Left cardiac atrium (tissue), 4 donors: ENCODE results near the gene UNC45A. TPM values are rescaled to one million over a fixed set of nuclear protein-coding genes. Genes with fewer than 3 reads are reported as not detected.

Experiments
- ATAC-seq, 2 donors: fragments of 200-7000 bp; cut with Tn5 transposase; one replicate each; pipeline ENCODE4 v1.9.1; 2020; ENCODE audit warnings: mild to moderate bottlenecking in 2 of 2, moderate library complexity in 2 of 2
- DNase-seq: peaks from one replicate; pipeline ENCODE4 v3.0.0-alpha.2; 2020
- intact Hi-C, 2 donors: fragments of 100-400 bp; cut with DNase I; formaldehyde crosslinking; loops; one replicate each; pipeline versions ENCODE4 v1.14.1 to v1.15.1; 2022 to 2023
- total RNA-seq, 2 donors: library from RNA; stranded (reverse); fragmentation: NEBNext Ultra II Directional; extraction: Animal tissue kit (Norgen Biotek cat#: 25700); gene quantifications; one replicate each; pipeline ENCODE4 v1.2.1, GENCODE V29; 2021
- donor health status: DM: no; HTN: yes; CAD: no.
- donor health status: DM: no; HTN: yes; CAD: no; lungs with severe emphysema.
- donor health status: DM: yes; HTN: yes; CAD: no.
- donor health status: Dilated cardiomyopathy.

UNC45A gene
- total RNA-seq, 2 donors from 2014 or later = 27.3 to 29.5 TPM

DNA sequence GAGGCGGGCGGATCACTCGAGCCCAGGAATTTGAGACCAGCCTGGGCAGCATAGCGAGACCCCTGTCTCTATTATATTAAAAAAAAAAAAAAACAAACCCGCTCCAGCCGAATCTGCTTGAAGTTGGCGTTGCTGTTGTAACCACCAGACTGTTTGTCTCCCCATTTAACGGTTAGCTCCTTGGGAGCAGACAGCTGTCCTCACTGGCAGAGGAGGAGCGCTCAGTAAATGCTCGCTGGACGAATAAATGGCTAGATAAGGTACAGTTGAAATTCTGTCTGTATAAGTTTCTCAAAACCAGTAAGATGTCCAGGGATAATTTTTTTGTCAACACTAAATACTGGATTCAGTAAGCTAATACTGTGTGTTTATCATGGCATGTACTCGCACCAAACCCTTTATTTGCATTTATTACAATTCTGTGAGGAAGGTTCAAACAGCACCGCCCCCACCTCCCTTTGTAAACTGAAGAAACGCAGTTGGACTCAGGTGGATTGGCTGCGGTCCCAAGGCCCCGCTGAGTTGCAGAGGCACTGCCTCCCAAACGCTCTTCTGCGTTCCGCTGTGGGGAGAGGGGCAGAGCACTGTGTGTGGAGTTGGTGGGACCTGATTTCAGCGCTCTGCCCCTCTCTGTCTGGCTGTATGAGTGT, 20.7 kb downstream of the UNC45A start:
- DNase-seq (no peak), ATAC-seq (no peak)
- intact Hi-C loops = loop anchor here (2.0 to 10.0 kb wide), 3 partner anchors 69 to 317 kb away; partner anchors contain the start of gene VPS33B (in 1 of the 2)

DNA sequence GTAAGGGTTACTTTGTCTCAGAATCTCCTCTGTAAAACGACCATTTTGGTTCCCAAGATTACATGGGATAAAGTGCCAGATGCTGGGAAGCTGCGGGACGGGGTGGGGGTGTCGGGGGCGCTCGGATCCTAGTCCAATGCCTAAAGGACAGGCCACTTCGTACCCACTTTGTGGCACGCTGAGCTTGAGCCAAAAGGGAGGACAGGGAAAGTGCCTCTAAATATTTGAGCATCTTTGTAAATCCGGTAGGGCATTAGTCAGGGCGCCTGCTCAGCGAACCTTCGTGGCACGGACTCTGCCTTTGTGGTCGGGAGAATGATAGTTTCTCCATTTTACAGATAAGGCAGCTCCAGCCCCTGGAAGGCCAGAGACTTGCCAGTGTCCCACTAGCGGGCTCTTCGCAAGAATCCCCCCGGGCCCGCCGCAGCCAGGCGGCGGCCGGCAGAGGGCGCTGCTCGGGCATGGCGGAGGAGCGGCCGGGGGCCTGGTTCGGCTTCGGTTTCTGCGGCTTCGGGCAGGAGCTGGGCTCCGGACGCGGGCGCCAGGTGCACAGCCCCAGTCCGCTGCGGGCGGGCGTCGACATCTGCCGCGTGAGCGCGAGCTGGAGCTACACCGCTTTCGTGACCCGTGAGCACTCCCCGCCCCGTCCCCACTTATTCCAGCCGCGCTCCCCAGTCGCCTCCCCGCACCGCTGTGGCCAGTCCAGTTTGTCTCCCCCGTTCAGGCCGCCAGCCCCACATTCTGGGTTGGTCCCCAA, 21.4 kb downstream of the UNC45A start:
- peak; percentile 39 to 43 for ATAC-seq
- DNase-seq = peak; percentile 79
- intact Hi-C loops = loop anchor here (2.0 to 10.0 kb wide), 3 partner anchors 68 to 316 kb away; partner anchors contain the start of gene VPS33B (in 1 of the 2)

DNA sequence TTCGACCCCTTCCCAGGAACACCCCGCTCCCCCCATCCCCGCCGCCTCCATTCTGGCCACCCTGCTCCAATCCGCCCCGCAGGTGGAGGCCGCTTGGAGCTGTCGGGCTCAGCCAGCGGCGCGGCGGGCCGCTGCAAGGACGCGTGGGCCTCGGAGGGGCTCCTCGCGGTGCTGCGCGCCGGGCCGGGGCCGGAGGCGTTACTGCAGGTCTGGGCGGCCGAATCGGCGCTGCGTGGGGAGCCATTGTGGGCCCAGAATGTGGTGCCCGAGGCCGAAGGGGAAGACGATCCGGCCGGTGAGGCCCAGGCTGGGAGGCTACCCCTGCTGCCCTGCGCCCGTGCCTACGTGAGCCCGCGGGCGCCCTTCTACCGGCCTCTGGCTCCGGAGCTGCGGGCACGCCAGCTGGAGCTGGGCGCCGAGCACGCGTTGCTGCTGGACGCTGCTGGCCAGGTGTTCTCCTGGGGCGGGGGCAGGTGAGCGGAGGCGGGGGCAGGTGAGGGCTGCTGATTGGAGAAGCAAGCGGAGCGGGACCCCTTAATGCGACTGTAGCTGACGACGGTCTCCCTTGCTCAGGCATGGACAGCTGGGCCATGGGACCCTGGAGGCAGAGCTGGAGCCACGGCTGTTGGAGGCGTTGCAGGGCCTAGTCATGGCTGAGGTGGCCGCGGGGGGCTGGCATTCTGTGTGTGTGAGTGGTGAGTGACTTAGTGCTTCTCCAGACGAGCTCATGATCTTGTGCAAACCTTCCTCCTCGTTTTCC, 22.1 kb downstream of the UNC45A start:
- peak; percentile 5 to 11 for ATAC-seq
- intact Hi-C loops = loop anchor here (2.0 to 10.0 kb wide), 3 partner anchors 68 to 315 kb away; partner anchors contain the start of gene VPS33B (in 1 of the 2)

DNA sequence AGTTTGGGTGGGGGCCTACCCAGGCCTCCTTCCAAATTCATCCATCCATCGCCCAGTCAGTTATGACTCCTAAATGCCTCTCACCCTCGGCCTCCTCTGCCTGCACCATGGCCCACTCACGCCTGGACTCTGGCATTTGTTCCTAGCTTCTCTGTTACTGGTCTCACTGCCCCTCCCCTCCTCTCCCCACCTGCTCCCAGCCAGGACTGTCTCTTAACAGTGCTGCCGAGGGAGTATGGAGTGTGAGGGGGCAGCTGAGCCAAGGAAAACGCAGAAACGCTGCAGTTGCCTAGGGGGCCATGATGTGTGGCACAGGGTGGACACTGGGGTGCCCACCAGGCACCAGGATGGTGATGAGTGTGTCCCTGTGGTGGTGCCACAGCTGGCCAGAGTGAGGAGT, 22.7 kb downstream of the UNC45A start:
- no peak for ATAC-seq
- DNase-seq = no peak
- intact Hi-C loops = loop anchor here (2.0 to 10.0 kb wide), 3 partner anchors 67 to 315 kb away; partner anchors contain the start of gene VPS33B (in 1 of the 2)

More for the DNA sequence above, 22.1 kb downstream of the UNC45A start:
- DNase-seq = no peak

DNA sequence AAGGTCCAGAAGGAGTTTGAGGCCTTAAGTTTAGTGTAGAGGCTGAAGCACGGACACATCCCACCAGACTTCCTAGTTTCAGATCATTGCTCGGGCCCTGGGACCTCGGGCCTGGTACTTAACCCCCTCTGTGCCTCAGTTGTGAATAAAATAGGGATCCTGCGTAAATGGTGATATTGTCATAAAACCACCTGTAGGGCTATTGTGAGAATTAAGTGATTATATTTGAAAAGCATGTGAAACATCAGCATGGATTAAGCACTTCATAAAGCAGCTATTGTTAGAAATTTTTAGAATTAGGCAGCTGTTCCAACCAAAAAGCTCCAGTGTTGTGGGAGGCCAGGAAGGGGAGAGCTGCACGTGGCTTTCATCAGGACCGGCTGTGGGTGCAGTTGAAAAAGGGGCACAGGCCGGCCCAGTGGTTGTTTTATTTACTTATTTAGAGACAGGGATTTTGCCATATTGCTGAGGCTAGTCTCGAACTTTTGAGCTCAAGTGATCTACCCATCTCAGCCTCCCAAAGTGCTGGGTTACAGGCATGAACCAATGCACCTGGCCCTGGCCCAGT, 24.0 kb downstream of the UNC45A start:
- ATAC-seq (no peak), DNase-seq (no peak)
- intact Hi-C loops = loop anchor here (5.0 to 10.0 kb wide), 2 partner anchors 66 to 313 kb away; partner anchors contain the start of gene VPS33B (in 1 of the 2)

DNA sequence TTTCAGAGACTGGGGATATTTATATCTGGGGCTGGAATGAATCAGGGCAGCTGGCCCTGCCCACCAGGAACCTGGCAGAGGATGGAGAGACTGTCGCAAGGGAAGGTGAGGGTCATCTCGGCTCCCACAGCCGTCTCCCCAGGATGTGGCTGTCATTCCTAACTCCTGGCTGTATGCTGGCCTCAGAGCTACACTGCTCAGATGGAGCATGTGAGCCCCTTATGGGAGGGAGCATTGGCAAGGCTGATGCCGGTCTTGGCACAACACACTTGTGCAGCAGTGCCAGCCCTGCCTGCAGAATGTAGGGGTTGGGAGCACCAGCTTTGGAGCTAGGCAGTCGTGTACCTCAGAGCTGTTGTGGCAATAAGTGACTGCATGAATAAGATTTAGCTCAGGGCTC, 24.8 kb downstream of the UNC45A start:
- ATAC-seq = peak; percentile 46 to 70
- intact Hi-C loops = loop anchor here (5.0 to 10.0 kb wide), 2 partner anchors 65 to 312 kb away; partner anchors contain the start of gene VPS33B (in 1 of the 2)
- DNase-seq = peak; percentile 66

DNA sequence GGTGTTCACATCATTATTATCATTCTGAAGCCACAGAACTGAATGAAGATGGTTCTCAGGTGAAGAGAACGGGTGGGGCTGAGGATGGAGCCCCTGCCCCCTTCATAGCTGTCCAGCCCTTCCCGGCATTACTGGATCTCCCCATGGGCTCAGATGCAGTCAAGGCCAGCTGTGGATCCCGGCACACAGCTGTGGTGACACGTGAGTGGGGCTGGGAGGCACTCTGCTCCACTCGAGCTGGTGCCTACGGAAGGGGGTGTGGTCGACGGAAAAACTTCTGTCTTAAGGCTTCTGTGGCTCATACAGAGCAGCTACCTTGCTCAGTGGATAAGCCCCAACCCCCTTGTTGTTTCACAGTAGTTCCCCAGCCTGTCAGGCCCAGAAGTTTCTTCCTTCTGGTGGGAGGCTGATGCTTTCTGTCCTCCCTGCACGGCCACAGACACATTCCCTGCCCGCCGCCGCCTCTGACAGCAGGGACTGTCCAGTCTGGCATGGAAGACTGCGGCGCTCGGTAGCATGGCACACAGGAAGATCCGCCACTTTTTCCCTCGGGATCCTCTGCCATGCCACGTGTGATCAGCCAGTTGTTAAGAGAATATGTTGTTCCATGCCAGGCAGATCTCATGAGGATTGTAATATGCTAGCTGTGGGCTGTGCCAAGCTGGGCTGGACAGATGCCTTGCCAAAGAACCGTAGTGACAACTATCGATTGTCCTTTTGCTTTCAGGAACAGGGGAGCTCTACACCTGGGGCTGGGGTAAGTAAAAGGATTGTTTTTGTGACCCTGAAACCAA, 25.4 kb downstream of the UNC45A start:
- intact Hi-C loops = no loop called here
- ATAC-seq (no peak), DNase-seq (no peak)

DNA sequence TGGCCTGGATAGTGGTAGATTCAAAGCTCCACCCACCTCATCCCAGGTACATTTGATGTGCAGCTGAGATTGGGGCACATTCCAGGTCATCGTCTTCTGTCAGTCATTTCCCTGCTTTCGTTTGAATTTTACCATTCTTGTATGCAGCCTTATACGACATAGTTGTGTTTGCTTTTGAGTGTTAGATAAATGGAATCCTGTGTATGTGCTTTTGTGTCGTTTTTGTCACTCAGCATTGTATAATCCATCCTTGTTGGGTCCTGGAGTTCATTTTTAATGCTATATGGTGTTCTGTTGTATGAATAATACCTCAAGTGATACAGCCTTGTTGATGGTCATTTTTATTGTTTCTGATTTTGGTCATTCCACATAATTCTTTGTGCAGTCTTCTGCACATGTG, 26.9 kb downstream of the UNC45A start:
- DNase-seq (no peak), ATAC-seq (no peak)
- intact Hi-C loops = no loop called here

DNA sequence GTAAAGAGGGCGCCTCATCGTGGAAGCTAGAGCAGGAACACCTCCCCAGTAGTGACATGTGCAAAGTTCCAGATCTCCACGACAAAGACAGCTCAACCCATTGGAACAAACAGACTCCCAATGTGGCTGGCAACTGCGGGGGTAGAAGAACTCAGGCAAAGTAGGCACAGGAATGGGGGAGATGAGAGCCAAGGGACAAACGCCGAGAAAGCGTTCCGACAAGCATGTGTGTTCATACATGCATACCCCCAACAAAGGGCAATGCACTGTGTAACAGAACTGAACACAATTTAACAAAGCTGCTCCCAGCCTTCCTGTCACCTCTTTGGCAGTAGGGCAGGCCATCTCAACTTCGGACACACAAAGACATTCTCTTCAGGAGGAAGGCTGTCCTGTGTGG, 31.2 kb downstream of the UNC45A start:
- intact Hi-C loops = no loop called here
- DNase-seq (no peak), ATAC-seq (no peak)

DNA sequence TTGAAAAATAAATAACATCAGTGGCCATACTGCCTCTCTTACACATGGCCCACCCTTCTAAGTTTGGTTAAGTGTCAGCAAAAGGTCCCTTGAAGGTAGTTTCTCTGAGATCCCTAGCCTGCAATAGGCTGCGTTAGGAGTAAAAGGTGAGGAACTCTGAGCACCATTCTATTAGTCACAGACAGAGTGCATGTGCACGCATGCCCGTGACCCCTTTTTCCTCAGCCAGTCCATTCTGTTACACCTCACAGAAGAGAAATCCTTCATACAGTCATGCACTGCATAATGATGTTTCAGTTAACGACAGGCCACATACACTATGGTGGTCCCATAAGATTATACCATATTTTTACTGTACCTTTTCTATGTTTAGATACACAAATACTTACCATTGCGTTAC, 32.1 kb downstream of the UNC45A start:
- intact Hi-C loops = no loop called here
- no peak for ATAC-seq
- no peak for DNase-seq

DNA sequence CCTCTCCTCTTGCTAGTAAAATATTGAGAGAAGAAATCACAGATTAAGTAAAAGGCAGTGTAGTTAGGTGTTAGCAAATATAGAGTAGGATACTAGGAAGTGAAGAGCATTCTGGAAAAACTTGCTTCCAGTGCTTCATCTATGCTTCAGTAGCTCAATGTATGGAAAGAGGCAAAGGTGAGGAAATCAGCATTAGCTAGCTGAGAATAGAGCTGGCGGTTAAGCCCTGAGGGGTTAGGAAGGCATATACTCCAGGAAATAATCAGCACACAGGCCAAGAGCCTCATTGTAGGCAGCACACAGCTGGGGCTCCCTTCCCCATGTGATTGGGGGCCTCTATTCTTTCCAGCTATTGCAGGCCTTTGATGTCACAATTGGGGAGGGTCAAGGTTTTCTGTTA, 33.3 kb downstream of the UNC45A start:
- intact Hi-C loops = no loop called here
- ATAC-seq (no peak), DNase-seq (no peak)

DNA sequence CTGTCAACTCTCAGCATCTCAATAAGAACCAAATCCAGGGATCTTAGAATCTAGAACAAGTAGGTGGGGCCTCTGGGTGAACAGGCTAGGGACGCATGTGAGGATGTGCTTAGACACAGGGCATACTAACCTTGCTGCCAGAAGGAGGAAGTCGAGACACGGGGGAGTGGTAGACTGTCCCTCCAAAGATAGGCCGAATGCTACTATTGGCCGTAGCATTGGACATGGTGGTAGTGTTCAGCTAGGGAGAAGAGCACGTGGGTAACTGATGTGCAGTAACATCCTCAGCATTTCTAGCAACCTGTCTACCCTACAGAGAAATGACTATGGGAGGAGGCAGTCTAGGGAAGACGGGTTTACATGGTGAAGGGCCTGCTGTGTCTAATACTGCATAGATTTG, 35.2 kb downstream of the UNC45A start:
- intact Hi-C loops = no loop called here
- DNase-seq = no peak
- ATAC-seq = no peak

DNA sequence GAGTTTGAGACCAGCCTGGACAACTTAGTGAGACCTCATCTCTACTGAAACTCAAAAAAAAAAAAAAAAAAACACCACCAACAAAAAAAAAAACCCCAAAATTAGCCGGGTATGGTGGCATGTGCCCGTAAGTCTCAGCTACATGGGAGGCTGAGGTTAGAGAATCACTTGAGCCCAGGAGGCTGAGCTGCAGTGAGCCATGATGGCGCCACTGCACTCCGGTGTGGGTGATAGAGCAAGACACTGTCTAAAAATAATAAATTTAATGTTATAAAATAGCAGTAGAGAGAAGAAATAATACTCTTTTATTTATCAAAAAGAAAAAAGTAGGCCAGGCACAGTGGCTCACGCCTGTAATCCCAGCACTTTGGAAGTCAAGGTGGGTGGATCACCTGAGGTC, 37.0 kb downstream of the UNC45A start:
- no peak for ATAC-seq

DNA sequence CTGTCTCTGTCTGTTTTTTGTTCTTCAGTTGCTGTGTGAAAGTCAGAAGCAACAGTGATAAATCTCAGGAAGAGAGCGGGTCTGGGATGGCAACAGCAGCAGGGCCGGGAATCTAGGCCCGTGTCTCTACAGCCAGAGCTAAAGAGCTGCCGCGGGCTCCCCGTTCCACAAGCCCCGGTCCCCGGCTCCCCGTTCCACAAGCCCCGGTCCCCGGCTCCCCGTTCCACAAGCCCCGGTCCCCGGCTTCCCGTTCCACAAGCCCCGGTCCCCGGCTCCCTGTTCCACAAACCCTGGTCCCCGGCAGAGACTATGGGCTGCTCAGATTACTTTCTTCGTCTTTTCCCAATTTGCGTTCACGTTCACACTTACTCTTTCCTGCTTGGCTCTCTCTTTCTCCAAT, 39.1 kb downstream of the UNC45A start:
- ATAC-seq = no peak
- no peak for DNase-seq
- intact Hi-C loops = no loop called here

More for the DNA sequence above, 37.0 kb downstream of the UNC45A start:
- DNase-seq = no peak
- intact Hi-C loops = no loop called here

DNA sequence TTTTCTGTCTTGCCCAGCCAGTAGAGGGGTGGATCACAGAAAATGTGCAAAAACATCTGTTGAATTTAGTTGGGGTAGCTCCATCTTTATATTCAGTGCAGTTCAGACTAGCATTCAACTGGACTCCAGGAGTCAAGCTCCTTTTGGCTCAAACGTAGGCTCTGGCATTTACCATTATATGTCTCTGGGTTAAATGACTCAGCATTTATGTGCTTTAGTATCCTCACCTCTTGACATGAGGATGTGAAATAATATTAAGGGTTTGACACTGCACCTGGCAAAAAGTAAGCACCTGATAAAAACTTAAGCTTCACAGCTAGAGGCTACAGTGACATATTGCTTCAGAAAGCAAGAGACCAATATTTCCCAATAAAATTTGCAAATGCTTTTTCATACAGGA, 44.5 kb downstream of the UNC45A start:
- intact Hi-C loops = no loop called here
- ATAC-seq = no peak
- DNase-seq = no peak

DNA sequence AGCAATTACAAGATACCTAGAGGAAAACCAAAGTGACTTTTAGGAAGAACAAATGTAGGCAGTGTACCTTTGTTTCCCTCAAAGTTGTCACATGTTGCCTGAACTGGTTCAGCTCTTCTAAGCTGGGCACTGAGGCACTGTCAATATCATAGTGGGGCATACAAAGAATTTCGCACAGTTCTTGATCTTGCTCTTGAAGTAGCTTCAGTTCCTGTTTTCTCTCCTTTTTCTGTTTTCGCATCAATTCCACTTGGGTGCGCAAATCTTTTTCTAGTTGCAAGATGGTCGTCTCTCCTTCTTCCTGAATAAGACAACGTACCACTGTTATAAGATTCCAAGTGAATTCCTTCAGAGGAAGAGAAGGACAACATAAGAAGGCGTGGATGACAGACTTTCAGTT, 46.6 kb downstream of the UNC45A start:
- ATAC-seq (no peak), DNase-seq (no peak)
- intact Hi-C loops = no loop called here

DNA sequence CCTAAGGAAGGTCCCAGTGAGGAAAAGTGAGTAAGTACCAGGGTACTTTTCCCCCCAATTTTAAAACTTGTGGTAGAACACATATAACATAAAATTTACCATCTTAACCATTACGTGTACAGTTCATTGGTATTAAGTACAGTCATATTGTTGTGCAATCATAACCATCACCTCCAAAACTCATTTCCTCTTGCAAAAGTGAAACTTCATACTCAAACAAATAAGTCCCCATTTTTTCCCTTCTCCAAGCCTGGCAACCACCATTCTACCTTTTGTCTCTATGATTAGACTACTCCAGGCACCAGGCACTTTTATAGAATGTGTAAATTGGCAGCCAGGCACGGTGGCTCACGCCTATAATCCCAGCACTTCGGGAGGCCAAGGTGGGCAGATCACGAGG, 47.0 kb downstream of the UNC45A start:
- ATAC-seq (no peak), DNase-seq (no peak)
- intact Hi-C loops = no loop called here

DNA sequence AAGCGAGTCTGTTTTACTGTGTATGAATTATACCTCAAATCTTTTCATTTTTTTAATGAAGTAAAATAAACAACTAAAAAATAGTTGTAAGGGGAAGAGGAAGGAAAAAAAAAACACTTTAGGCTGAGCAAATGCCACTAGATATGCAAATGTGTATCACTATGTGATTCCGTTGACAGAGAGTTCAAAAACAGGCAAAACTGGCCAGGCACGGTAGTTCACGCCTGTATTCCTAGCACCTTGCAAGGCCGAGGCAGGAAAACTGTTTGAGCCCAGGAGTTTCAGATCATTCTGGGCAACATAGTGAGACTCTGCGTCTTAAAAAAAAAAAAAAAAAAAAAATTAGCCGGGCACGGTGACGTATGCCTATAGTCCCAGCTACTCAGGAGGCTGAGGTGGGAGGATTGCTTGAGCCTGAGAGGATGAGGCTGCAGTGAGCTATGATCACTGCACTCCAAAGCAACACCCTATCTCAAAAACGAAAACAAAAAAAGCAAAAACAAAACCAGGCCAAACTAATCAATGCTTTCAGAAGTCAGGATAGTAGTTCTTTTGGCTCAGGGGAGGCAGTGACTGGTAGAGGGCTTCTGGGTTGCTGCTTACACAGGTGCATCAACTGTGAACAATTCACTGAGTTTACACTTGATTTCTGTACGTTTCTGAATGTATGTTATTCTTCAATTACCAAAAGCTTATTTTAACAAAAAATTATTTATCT, 51.9 kb downstream of the UNC45A start:
- DNase-seq (no peak), ATAC-seq (no peak)
- intact Hi-C loops = no loop called here
